ENCODE data around the gene SLC19A1. TPM values are rescaled to one million over a fixed set of nuclear protein-coding genes. Genes with fewer than 3 reads are reported as not detected.
A peak's percentile ranks its signal among the peaks of the same experiment; 100 is the strongest.

SLC19A1 gene
- total and polyA plus RNA-seq, 10 donors: 7.5 to 52.8 (median 32.4) TPM

- TF ChIP-seq CTCF (IDR thresholded peaks at IDR 0.05 in 8 of 11, conservative IDR thresholded peaks at IDR 0.05 in 3 of 11) (no peak), POLR2A (IDR thresholded peaks at IDR 0.05) (no peak), POLR2AphosphoS5 (IDR thresholded peaks at IDR 0.05) (peak in 2 of 3 donors; percentile 63 to 71)
- Histone ChIP-seq H3K9me3 (no peaks in the 10 kb centered on the region), H3K36me3 (no peaks in the 10 kb centered on the region), H3K4me1 (peaks cover 0 to 30% (median 10%) of the 10 kb centered on the region in 6 donors), H3K4me3 (peak overlapping the region in 5 of 8 donors; percentile 6 to 50 (median 29)), H3K27ac (peak overlapping the region in 5 of 8 donors; percentile 20 to 63 (median 49)), H3K27me3 (replicated peaks in 1 of 7) (peaks cover 0 to 37% (median 0%) of the 10 kb centered on the region in 7 donors)
- DNase-seq: peak; percentile 72
- intact Hi-C loops (cut with DNase I; ENCODE audit: low total_unique reads): no loop called here
- 53 to 65% (median 58%) methylated on average over 10 to 23 of the region's 23 CpGs for WGBS, 5 donors
Measured at GRCh38 chr21:45454926-45455673, 87.1 kb downstream of the SLC19A1 start.

- H3K36me3 ChIP-seq: no peaks in the 10 kb centered on the region
- peak overlapping the region in 5 of 8 donors; percentile 20 to 63 (median 54) for H3K27ac ChIP-seq
- DNase-seq: peak; percentile 61
Measured at GRCh38 chr21:45454060-45454925, 87.9 kb downstream of the SLC19A1 start.

GRCh38 chr21:45453308-45453950, 88.8 kb downstream of the SLC19A1 start:
- no peak overlapping the region for H3K4me3 ChIP-seq
- peaks cover 0 to 30% (median 10%) of the 10 kb centered on the region in 6 donors for H3K4me1 ChIP-seq
- peak overlapping the region in 5 of 8 donors; percentile 20 to 63 (median 54) for H3K27ac ChIP-seq
- no peaks in the 10 kb centered on the region for H3K36me3 ChIP-seq
- no peak for TF ChIP-seq CTCF (IDR thresholded peaks at IDR 0.05 in 8 of 11, conservative IDR thresholded peaks at IDR 0.05 in 3 of 11)
- H3K9me3 ChIP-seq: no peaks in the 10 kb centered on the region
- intact Hi-C loops (cut with DNase I; ENCODE audit: low total_unique reads): no loop called here
- 75 to 93% (median 83%) methylated on average over 13 of the region's 13 CpGs for WGBS, 5 donors
- no peak for DNase-seq
- peaks cover 0 to 31% (median 0%) of the 10 kb centered on the region in 7 donors for H3K27me3 ChIP-seq (replicated peaks in 1 of 7)

More at GRCh38 chr21:45454060-45454925, 87.9 kb downstream of the SLC19A1 start:
- peaks cover 0 to 33% (median 0%) of the 10 kb centered on the region in 7 donors for H3K27me3 ChIP-seq (replicated peaks in 1 of 7)
- H3K9me3 ChIP-seq: no peaks in the 10 kb centered on the region
- peaks cover 0 to 30% (median 10%) of the 10 kb centered on the region in 6 donors for H3K4me1 ChIP-seq
- intact Hi-C loops (cut with DNase I; ENCODE audit: low total_unique reads): no loop called here
- peak; percentile 48 to 78 (median 76) for TF ChIP-seq POLR2AphosphoS5 (IDR thresholded peaks at IDR 0.05)
- TF ChIP-seq CTCF (IDR thresholded peaks at IDR 0.05 in 8 of 11, conservative IDR thresholded peaks at IDR 0.05 in 3 of 11): no peak
- WGBS, 5 donors: 73 to 86% (median 80%) methylated on average over 8 to 24 of the region's 24 CpGs
- peak overlapping the region in 1 of 8 donors; percentile 50 for H3K4me3 ChIP-seq
